NT2/D1 (cell line): ENCODE results near the gene HOXA1.
"Not testable (repeated sequence)": the region's sequence is repeated elsewhere in the genome, so short reads cannot be mapped to it uniquely, and the experiment has no call there.

ENCODE experiments used
- SUZ12 ChIP-seq: IDR thresholded peaks from 2 replicates; pipeline ENCODE4 v1.6.1; 2011; ENCODE audit not compliant: insufficient read length, insufficient read depth; ENCODE audit errors: extremely low read depth
- YY1 ChIP-seq: IDR thresholded peaks from 2 replicates; pipeline ENCODE4 v1.6.1; 2011; ENCODE audit not compliant: insufficient read length, insufficient read depth
- ZNF274 ChIP-seq: IDR thresholded peaks from 2 replicates; pipeline ENCODE4 v1.6.1; 2011; ENCODE audit warnings: mild to moderate bottlenecking, low read depth, low read length

- not testable (repeated sequence) for TF ChIP-seq SUZ12, ZNF274, YY1
These were observed 49.8 kb downstream of the HOXA1 start for GRCh38 chr7:27045972-27046371.
